Stimulated activated CD8-positive, alpha-beta memory T cell treated with anti-CD3 and anti-CD28 coated beads, Interleukin-15, amount 100 ng/mL, for 1 hour (primary cell): Measurements from ENCODE around the gene MICAL1.

ENCODE experiments used
- DNase-seq: peaks from one replicate; pipeline ENCODE4 v3.0.0-alpha.2; 2020; ENCODE audit warnings: low read depth

The MICAL1 gene

GRCh38 chr6:109429496-109429895, 26.1 kb downstream of the MICAL1 start:
- no peak for DNase-seq

- DNase-seq: no peak
Measured at GRCh38 chr6:109428889-109429477, 26.6 kb downstream of the MICAL1 start.

- no peak for DNase-seq
Measured at GRCh38 chr6:109424946-109425345, 30.6 kb downstream of the MICAL1 start.

- no peak for DNase-seq
Measured at GRCh38 chr6:109421184-109421583, 34.4 kb downstream of the MICAL1 start.

- DNase-seq: no peak
Measured at GRCh38 chr6:109420751-109421150, 34.8 kb downstream of the MICAL1 start.

GRCh38 chr6:109417646-109418045, 37.9 kb downstream of the MICAL1 start:
- no peak for DNase-seq

GRCh38 chr6:109411034-109411433, 44.5 kb downstream of the MICAL1 start:
- no peak for DNase-seq

- no peak for DNase-seq
Measured at GRCh38 chr6:109406196-109406595, 49.4 kb downstream of the MICAL1 start.

GRCh38 chr6:109397020-109397419, 58.6 kb downstream of the MICAL1 start:
- DNase-seq: no peak

- DNase-seq: no peak
Measured at GRCh38 chr6:109396046-109396718, 59.4 kb downstream of the MICAL1 start.
